Mammary epithelial cell (primary cell): ENCODE results near the gene PNO1.

Experiments used
- EZH2 ChIP-seq: IDR thresholded peaks from 2 replicates; pipeline ENCODE4 v1.6.1; 2012; ENCODE audit warnings: low read length, inconsistent platforms, borderline replicate concordance
- TF ChIP-seq, protein P1 (sequence below), 2 donors: IDR thresholded peaks in 1 of 2; conservative IDR thresholded peaks in 1 of 2; 2 replicates each; pipeline ENCODE4 v1.5.1; 2011 to 2012; ENCODE audit warnings: inconsistent platforms in 2 of 2, low read length in 2 of 2, mild to moderate bottlenecking in 2 of 2, control low read depth in 1 of 2, low read depth in 1 of 2; ENCODE audit not compliant: insufficient read depth in 1 of 2; ENCODE audit errors: extremely low read depth in 1 of 2

DNA sequence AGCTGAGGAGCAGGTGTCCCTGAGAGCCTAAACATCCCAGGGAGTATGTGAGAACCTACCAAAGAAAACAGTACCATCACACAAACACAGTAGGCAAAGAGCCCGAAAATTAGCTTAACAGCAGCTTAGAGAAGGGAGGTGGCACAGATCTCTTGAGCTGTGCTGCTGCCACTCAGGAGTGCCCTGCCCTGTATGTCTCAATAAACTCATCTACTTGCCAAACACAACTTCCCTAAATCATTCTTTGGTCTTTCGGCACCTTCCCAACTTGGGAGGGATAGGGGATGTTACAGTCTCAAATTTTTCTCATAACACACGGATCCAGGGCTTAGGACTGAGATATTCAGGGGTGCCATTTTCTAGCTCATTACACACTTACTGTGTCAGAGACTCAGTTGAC, 49.6 kb upstream of the PNO1 start:
- TF ChIP-seq, protein P1, sequence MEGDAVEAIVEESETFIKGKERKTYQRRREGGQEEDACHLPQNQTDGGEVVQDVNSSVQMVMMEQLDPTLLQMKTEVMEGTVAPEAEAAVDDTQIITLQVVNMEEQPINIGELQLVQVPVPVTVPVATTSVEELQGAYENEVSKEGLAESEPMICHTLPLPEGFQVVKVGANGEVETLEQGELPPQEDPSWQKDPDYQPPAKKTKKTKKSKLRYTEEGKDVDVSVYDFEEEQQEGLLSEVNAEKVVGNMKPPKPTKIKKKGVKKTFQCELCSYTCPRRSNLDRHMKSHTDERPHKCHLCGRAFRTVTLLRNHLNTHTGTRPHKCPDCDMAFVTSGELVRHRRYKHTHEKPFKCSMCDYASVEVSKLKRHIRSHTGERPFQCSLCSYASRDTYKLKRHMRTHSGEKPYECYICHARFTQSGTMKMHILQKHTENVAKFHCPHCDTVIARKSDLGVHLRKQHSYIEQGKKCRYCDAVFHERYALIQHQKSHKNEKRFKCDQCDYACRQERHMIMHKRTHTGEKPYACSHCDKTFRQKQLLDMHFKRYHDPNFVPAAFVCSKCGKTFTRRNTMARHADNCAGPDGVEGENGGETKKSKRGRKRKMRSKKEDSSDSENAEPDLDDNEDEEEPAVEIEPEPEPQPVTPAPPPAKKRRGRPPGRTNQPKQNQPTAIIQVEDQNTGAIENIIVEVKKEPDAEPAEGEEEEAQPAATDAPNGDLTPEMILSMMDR (conservative IDR thresholded peaks at IDR 0.05 in 1 of 2, IDR thresholded peaks at IDR 0.05 in 1 of 2; ENCODE audit: extremely low read depth in 1 of 2, insufficient read depth in 1 of 2, low read depth in 1 of 2, low read length in 2 of 2): no peak
- no peak for TF ChIP-seq EZH2
